Body of pancreas (tissue), 4 donors: ENCODE results near the gene GLG1. TPM values are rescaled to one million over a fixed set of nuclear protein-coding genes. Genes with fewer than 3 reads are reported as not detected.
A peak's percentile ranks its signal among the peaks of the same experiment; 100 is the strongest.

Experiments used
- ATAC-seq: fragments of 150-250 bp; one replicate; pipeline ENCODE4 v1.9.1; 2016
- DNase-seq, 4 donors: peaks; one replicate each; pipeline ENCODE4 v3.0.0-alpha.2; 2019
- H3K27ac ChIP-seq, 4 donors: fragments of 200-600 bp; sonication (generic); 1 replicate in 3 of 4; 2 replicates in 1 of 4; pipeline versions ENCODE4 v1.5.1 to v1.6.1; 2016 to 2019; ENCODE audit warnings: mild to moderate bottlenecking in 1 of 4, mixed read lengths in 1 of 4, moderate library complexity in 1 of 4
- H3K27me3 ChIP-seq, 2 donors: fragments of 200-600 bp; sonication (generic); one replicate each; pipeline ENCODE4 v1.6.0; 2016; ENCODE audit warnings: mild to moderate bottlenecking in 1 of 2
- H3K36me3 ChIP-seq, 2 donors: fragments of 200-600 bp; sonication (generic); replicated peaks in 1 of 2; 2 replicates each; pipeline ENCODE4 v1.5.1; 2016; ENCODE audit warnings: low read depth in 2 of 2; ENCODE audit not compliant: insufficient read depth in 1 of 2
- H3K4me1 ChIP-seq: fragments of 200-600 bp; sonication (generic); one replicate; pipeline ENCODE4 v1.6.0; 2016
- H3K4me3 ChIP-seq, 2 donors: fragments of 200-600 bp; sonication (generic); 1 replicate in 1 of 2; 2 replicates in 1 of 2; pipeline ENCODE4 v1.5.1; 2016 to 2019
- H3K9me3 ChIP-seq, 3 donors: fragments of 200-600 bp; sonication (generic); 1 replicate in 2 of 3; 2 replicates in 1 of 3; pipeline ENCODE4 v1.5.1; 2016
- POLR2A ChIP-seq, 3 donors: fragments of 450-650 bp; IDR thresholded peaks; one replicate each; pipeline ENCODE4 v1.6.1; 2016; ENCODE audit warnings: antibody characterized with exemption in 3 of 3, mild to moderate bottlenecking in 2 of 3
- WGBS, 2 donors: methylation state at CpG; one replicate each; pipeline ENCODE4 v1.1.5; 2017; 5-methylcytosine and 5-hydroxymethylcytosine counted together
- intact Hi-C: fragments of 100-400 bp; cut with DNase I; formaldehyde crosslinking; loops from one replicate; pipeline ENCODE4 v1.15.1; 2023
- total RNA-seq, 2 donors: library from RNA; depleted of rRNA; stranded (reverse); fragments of >200 nt; gene quantifications; one replicate each; pipeline ENCODE4 v1.1.0, GENCODE V29; 2016
- TF ChIP-seq, protein P1 (sequence below), 7 experiments: fragments of 450-650 bp in 4 of 7; fragments of 200-600 bp in 3 of 7; sonication (generic) in 3 of 7; IDR thresholded peaks; one replicate each; pipeline ENCODE4 v1.5.1; 2016 to 2019; ENCODE audit warnings: antibody characterized with exemption in 7 of 7

The GLG1 gene
- total RNA-seq, 2 donors from 2014 or later = 103 to 144 TPM

DNA sequence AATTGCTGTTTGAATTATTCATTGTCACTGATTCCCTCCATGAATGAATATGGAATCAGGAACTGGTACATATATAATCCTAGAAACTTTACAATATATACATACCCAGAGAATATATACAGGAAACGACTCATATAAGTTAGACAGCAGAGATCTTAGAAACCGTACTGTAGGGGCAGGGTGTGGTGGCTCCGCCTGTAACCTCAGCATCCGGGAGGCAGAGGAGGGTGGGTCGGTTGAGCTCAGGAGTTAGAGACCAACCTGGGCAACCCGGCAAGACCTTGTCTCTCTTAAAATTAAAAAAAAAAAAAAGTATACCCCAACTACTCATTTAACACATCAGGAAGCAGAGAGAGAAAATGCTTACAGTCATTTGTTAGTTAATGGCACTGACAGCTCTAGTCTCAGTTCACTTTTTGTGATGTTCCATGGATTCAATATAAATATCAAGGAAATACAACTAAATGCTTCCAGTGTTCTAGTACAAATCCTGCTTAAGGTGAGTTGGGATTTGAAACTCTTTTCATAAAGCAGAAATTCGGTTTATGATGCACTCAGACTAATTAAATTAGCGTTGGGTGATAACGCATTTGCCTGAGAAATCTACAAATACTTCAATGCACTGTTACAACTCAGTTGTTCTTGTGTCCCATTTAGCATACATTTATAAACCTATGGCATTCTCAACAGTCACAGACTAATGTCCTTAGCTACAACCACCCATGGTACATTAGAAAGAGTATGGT is 5.6 kb downstream of the GLG1 start:
- DNase-seq = no peak
- TF ChIP-seq, protein P1, sequence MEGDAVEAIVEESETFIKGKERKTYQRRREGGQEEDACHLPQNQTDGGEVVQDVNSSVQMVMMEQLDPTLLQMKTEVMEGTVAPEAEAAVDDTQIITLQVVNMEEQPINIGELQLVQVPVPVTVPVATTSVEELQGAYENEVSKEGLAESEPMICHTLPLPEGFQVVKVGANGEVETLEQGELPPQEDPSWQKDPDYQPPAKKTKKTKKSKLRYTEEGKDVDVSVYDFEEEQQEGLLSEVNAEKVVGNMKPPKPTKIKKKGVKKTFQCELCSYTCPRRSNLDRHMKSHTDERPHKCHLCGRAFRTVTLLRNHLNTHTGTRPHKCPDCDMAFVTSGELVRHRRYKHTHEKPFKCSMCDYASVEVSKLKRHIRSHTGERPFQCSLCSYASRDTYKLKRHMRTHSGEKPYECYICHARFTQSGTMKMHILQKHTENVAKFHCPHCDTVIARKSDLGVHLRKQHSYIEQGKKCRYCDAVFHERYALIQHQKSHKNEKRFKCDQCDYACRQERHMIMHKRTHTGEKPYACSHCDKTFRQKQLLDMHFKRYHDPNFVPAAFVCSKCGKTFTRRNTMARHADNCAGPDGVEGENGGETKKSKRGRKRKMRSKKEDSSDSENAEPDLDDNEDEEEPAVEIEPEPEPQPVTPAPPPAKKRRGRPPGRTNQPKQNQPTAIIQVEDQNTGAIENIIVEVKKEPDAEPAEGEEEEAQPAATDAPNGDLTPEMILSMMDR (IDR thresholded peaks at IDR 0.05) = no peak
- no peak for TF ChIP-seq POLR2A (IDR thresholded peaks at IDR 0.05)
- no peaks in the 10 kb centered on the region for H3K27me3 ChIP-seq
- peaks cover 53% of the 10 kb centered on the region for H3K4me1 ChIP-seq
- no peak for ATAC-seq
- 55% methylated on average over 9 of the region's 9 CpGs for WGBS, 2 donors
- no peak overlapping the region for H3K4me3 ChIP-seq
- no peak overlapping the region for H3K27ac ChIP-seq
- intact Hi-C loops = no loop called here
- no peaks in the 10 kb centered on the region for H3K9me3 ChIP-seq
- no peaks in the 10 kb centered on the region for H3K36me3 ChIP-seq

- WGBS, 2 donors = 71 to 89% methylated on average over 2 of the region's 2 CpGs
- Histone ChIP-seq H3K4me3 (no peak overlapping the region), H3K27ac (no peak overlapping the region), H3K9me3 (no peaks in the 10 kb centered on the region), H3K4me1 (peaks cover 19% of the 10 kb centered on the region), H3K36me3 (no peaks in the 10 kb centered on the region), H3K27me3 (no peaks in the 10 kb centered on the region)
- no peak for TF ChIP-seq POLR2A (IDR thresholded peaks at IDR 0.05)
- TF ChIP-seq, protein P1 (IDR thresholded peaks at IDR 0.05) = no peak
- DNase-seq (no peak), ATAC-seq (no peak)
- intact Hi-C loops = no loop called here
Measured at GRCh38 chr16:74596586-74596985, 10.3 kb downstream of the GLG1 start.

GRCh38 chr16:74592847-74593246 is 14.1 kb downstream of the GLG1 start:
- Histone ChIP-seq H3K27ac (no peak overlapping the region), H3K4me1 (peaks cover 10% of the 10 kb centered on the region), H3K27me3 (no peaks in the 10 kb centered on the region), H3K9me3 (no peaks in the 10 kb centered on the region), H3K36me3 (no peaks in the 10 kb centered on the region), H3K4me3 (no peak overlapping the region)
- no peak for ATAC-seq
- TF ChIP-seq, protein P1 (IDR thresholded peaks at IDR 0.05) = no peak
- no peak for TF ChIP-seq POLR2A (IDR thresholded peaks at IDR 0.05)
- no peak for DNase-seq
- intact Hi-C loops = no loop called here
- 79 to 84% methylated on average over 3 of the region's 3 CpGs for WGBS, 2 donors

GRCh38 chr16:74591876-74592650 is 14.9 kb downstream of the GLG1 start:
- intact Hi-C loops = no loop called here
- ATAC-seq (no peak), DNase-seq (no peak)
- peaks cover 10% of the 10 kb centered on the region for H3K4me1 ChIP-seq
- H3K27me3 ChIP-seq = no peaks in the 10 kb centered on the region
- peak overlapping the region in 1 of 4 donors; percentile 10 for H3K27ac ChIP-seq
- no peaks in the 10 kb centered on the region for H3K36me3 ChIP-seq
- H3K9me3 ChIP-seq = no peaks in the 10 kb centered on the region
- no peak overlapping the region for H3K4me3 ChIP-seq
- WGBS, 2 donors = 65 to 66% methylated on average over 7 to 9 of the region's 9 CpGs
- TF ChIP-seq, protein P1 (IDR thresholded peaks at IDR 0.05) = no peak
- TF ChIP-seq POLR2A (IDR thresholded peaks at IDR 0.05) = no peak
